Nephron (organoid): Measurements from ENCODE around the gene MIXL1.

ENCODE experiments used
- H3K27ac Mint-ChIP-seq, 3 experiments: 2 replicates each; pipeline ENCODE4 v1.8.0; 2020; ENCODE audit warnings: mixed read lengths in 3 of 3, mild to moderate bottlenecking in 2 of 3, moderate library complexity in 1 of 3
- H3K27me3 Mint-ChIP-seq: 2 replicates; pipeline ENCODE4 v1.8.0; 2021; ENCODE audit warnings: low read depth, mild to moderate bottlenecking, moderate library complexity, mixed read lengths
- H3K36me3 Mint-ChIP-seq: 2 replicates; pipeline ENCODE4 v1.8.0; 2020; ENCODE audit warnings: low read depth, mixed read lengths
- H3K4me1 Mint-ChIP-seq: 2 replicates; pipeline ENCODE4 v1.8.0; 2020; ENCODE audit warnings: mixed read lengths
- H3K4me3 Mint-ChIP-seq, 3 experiments: 2 replicates each; pipeline ENCODE4 v1.8.0; 2020; ENCODE audit warnings: mild to moderate bottlenecking in 3 of 3, mixed read lengths in 3 of 3, moderate library complexity in 2 of 3
- H3K9me3 Mint-ChIP-seq: 2 replicates; pipeline ENCODE4 v1.8.0; 2020; ENCODE audit warnings: mixed read lengths
- TF ChIP-seq, protein P1 (sequence below), 3 experiments: fragments of 200-600 bp; sonication (generic); IDR thresholded peaks; one replicate each; pipeline ENCODE4 v1.5.0; 2021; ENCODE audit warnings: antibody characterized with exemption in 3 of 3; ENCODE audit not compliant: unreplicated experiment in 3 of 3

Gene MIXL1

DNA sequence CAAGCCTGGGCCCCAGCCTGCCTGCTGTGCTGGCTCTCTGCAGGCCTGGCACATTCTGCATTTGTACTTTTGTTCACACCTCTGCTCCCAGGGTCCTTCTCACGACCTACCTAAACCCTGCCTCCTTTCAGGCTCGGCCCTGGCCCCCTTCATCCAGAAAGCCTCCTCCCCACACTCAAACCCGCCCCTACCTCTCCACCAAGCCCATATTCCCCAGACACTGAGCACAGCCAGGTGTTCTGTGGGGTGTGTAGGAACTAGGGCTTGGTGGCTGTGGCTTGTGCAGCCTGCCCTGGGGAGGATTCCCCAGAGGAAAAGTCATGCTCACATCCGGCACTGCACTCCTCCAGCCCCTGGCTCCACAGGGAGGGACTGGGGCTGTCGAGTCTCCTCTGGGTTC lies 8.2 kb upstream of the MIXL1 start:
- Mint-ChIP-seq H3K9me3 (no peaks in the 10 kb centered on the region), H3K36me3 (no peaks in the 10 kb centered on the region), H3K4me3 (no peak overlapping the region), H3K27me3 (peaks cover 11% of the 10 kb centered on the region), H3K27ac (no peak overlapping the region), H3K4me1 (no peaks in the 10 kb centered on the region)
- TF ChIP-seq, protein P1, sequence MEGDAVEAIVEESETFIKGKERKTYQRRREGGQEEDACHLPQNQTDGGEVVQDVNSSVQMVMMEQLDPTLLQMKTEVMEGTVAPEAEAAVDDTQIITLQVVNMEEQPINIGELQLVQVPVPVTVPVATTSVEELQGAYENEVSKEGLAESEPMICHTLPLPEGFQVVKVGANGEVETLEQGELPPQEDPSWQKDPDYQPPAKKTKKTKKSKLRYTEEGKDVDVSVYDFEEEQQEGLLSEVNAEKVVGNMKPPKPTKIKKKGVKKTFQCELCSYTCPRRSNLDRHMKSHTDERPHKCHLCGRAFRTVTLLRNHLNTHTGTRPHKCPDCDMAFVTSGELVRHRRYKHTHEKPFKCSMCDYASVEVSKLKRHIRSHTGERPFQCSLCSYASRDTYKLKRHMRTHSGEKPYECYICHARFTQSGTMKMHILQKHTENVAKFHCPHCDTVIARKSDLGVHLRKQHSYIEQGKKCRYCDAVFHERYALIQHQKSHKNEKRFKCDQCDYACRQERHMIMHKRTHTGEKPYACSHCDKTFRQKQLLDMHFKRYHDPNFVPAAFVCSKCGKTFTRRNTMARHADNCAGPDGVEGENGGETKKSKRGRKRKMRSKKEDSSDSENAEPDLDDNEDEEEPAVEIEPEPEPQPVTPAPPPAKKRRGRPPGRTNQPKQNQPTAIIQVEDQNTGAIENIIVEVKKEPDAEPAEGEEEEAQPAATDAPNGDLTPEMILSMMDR (IDR thresholded peaks at IDR 0.05; ENCODE audit: unreplicated experiment in 3 of 3), result no peak

DNA sequence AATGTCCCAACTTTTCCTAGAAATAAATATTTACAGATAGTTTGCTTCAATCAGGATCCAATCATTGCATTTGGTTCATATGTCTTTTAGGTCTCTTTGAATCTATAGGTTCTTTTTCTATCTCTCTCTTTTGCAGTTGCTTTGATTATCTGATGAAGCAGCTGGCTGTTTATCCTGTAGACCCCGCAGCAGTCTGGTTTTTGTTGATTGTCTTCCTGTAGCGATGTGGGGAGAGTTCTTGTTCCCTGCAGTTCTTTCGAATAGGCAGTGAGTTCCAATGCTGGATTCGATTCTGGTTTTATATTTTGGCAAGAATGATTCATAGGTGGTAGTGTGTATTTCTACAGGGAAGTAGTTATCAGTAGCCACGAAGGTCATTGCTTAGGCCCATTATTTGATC lies 7.4 kb upstream of the MIXL1 start:
- no peaks in the 10 kb centered on the region for H3K36me3 Mint-ChIP-seq
- no peaks in the 10 kb centered on the region for H3K9me3 Mint-ChIP-seq
- TF ChIP-seq, protein P1 (IDR thresholded peaks at IDR 0.05; ENCODE audit: unreplicated experiment in 3 of 3), result no peak
- H3K27ac Mint-ChIP-seq, result no peak overlapping the region
- peaks cover 17% of the 10 kb centered on the region for H3K27me3 Mint-ChIP-seq
- no peak overlapping the region for H3K4me3 Mint-ChIP-seq
- no peaks in the 10 kb centered on the region for H3K4me1 Mint-ChIP-seq

DNA sequence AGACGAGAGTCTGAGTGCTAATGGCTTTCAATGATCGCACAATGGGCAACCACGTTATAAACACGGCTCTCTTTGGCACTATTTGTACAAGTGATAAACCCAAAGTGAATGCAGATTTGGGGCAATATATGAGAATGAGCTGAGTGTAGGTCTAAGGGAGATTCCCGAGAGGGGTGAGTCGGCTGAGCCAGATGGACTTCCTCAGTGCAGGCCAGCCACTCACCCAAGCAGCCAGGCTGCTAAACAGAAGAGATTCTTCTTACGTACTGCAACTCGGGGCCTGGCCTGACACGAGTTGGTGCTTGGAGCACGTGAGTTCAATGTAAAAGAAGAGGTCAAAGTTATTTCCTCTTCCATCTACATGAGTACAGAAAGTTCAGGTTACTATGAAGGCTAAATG lies 6.2 kb upstream of the MIXL1 start:
- Mint-ChIP-seq H3K9me3 (no peaks in the 10 kb centered on the region), H3K36me3 (no peaks in the 10 kb centered on the region), H3K27ac (no peak overlapping the region), H3K4me1 (no peaks in the 10 kb centered on the region), H3K27me3 (peaks cover 16% of the 10 kb centered on the region), H3K4me3 (no peak overlapping the region)
- TF ChIP-seq, protein P1 (IDR thresholded peaks at IDR 0.05; ENCODE audit: unreplicated experiment in 3 of 3), result no peak

DNA sequence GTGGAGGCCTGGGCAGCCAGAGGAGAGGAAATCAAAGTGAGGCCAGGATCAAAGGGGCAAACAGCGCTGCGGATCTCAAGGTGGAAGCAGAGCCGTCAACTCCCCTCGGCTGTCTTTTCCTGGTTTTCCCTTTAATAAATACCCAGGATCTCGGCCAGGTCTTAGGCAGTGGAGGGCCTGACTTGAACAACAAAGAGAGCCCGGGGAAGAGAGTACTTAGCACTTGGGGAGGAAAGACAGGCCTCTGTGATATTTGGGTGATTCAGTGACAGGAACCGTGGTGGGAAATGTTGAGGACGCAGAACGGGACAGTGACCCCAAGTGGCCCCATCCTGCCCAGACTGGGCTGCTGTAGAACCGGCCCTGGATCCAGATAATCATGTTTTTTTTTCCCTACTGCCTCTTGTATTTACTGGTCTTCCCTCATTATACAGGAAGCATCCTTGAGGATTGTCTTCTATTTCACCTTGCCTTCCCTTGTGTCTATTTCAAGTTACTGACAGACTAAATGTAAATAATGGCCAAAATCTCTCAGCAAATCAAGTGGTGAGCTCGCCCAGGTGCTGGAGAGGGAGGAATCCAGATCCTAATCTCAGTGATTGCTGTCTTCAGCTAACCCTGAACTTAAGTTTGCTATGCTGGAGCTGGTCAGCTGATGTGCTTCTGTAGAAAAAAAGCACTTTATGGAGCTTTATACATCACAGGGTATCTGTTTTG lies 2.8 kb upstream of the MIXL1 start:
- Mint-ChIP-seq H3K36me3 (peaks cover 3% of the 10 kb centered on the region), H3K4me1 (peaks cover 3% of the 10 kb centered on the region), H3K27me3 (peaks cover 44% of the 10 kb centered on the region), H3K4me3 (no peak overlapping the region), H3K9me3 (no peaks in the 10 kb centered on the region), H3K27ac (no peak overlapping the region)
- TF ChIP-seq, protein P1 (IDR thresholded peaks at IDR 0.05; ENCODE audit: unreplicated experiment in 3 of 3), result no peak

DNA sequence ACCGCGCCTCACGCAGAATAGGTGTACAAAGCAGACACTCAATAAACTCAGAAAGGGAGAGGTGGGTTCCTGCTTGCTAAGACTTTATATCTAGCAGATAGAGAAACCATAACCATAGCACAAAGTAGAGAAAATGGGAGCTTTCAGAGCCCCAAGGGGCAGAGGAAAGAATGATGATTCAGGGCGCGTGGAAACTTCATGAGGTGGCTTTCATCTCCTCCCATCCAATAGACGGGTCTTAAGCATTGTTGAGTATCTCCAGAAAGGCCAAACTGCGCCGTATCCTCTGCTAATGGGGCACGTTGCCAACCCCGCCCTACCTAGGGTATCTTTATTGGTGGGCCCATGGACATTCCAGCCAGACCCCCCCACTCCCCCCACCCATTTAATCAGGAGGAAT lies 778 bp upstream of the MIXL1 start:
- Mint-ChIP-seq H3K27me3 (peaks cover 54% of the 10 kb centered on the region), H3K9me3 (no peaks in the 10 kb centered on the region), H3K4me1 (peaks cover 3% of the 10 kb centered on the region), H3K36me3 (peaks cover 8% of the 10 kb centered on the region), H3K4me3 (peak overlapping the region; percentile 73 to 81 (median 77)), H3K27ac (no peak overlapping the region)
- TF ChIP-seq, protein P1 (IDR thresholded peaks at IDR 0.05; ENCODE audit: unreplicated experiment in 3 of 3), result no peak

DNA sequence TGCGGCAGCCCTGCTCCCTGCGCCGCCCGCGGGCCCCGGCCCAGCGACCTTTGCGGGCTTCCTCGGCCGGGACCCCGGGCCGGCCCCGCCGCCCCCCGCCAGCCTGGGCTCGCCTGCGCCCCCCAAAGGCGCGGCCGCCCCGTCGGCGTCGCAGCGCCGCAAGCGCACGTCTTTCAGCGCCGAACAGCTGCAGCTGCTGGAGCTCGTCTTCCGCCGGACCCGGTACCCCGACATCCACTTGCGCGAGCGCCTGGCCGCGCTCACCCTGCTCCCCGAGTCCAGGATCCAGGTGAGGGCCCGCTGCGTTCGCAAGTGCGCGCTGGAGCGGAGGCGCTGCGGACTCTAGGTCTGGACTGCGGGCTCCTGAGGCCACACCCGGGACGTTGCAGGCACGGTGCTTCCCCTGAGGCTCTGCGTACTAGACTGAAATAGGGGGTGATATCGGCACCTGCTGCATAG lies 351 bp downstream of the MIXL1 start:
- H3K4me1 Mint-ChIP-seq, result peaks cover 3% of the 10 kb centered on the region
- no peaks in the 10 kb centered on the region for H3K9me3 Mint-ChIP-seq
- H3K27me3 Mint-ChIP-seq, result peaks cover 54% of the 10 kb centered on the region
- H3K4me3 Mint-ChIP-seq, result peak overlapping the region; percentile 84 to 85 (median 85)
- H3K27ac Mint-ChIP-seq, result no peak overlapping the region
- TF ChIP-seq, protein P1 (IDR thresholded peaks at IDR 0.05; ENCODE audit: unreplicated experiment in 3 of 3), result no peak
- peaks cover 8% of the 10 kb centered on the region for H3K36me3 Mint-ChIP-seq
